Endothelial cell of umbilical vein (primary cell): ENCODE data around the gene TRPC4AP. TPM values are rescaled to one million over a fixed set of nuclear protein-coding genes. Genes with fewer than 3 reads are reported as not detected.

Experiments used
- BruUV-seq: library from RNA; stranded (reverse); fragments of 400-500 nt; replicated peaks from 2 replicates; lab custom pipeline; 2021; lab: Mats Ljungman, UMichigan
- CTCF ChIA-PET: fragments of 300-600, 350-600 bp; sonication (Branson Sonifier 250); formaldehyde crosslinking; loops from one replicate; lab custom pipeline; 2021; ENCODE audit warnings: antibody characterized with exemption, inconsistent platforms; lab: Charles Lee
- POLR2A ChIA-PET: fragments of 300-600, 350-600 bp; sonication (Branson Sonifier 250); formaldehyde crosslinking; loops from one replicate; lab custom pipeline; 2021; ENCODE audit warnings: antibody characterized with exemption, inconsistent platforms; lab: Charles Lee
- DNase-seq: peaks from one replicate; pipeline ENCODE4 v3.0.0-alpha.2; 2011; ENCODE audit warnings: low read depth, low spot score
- FAIRE-seq: peaks from 2 replicates; lab custom pipeline; 2011; peaks lifted over from hg19 to GRCh38; lab: Jason Lieb, UNC
- H2AFZ ChIP-seq: 2 replicates; pipeline ENCODE4 v1.6.0; 2012; ENCODE audit warnings: low read depth, low read length, control low read depth, inconsistent platforms
- H3K27ac ChIP-seq: 2 replicates; pipeline ENCODE4 v1.5.1; 2011; ENCODE audit warnings: low read depth, mild to moderate bottlenecking, control low read depth, low read length, moderate library complexity; ENCODE audit not compliant: insufficient read depth
- H3K27me3 ChIP-seq, 2 experiments: 2 replicates each; pipeline versions ENCODE4 v1.6.0 to v1.6.1; 2011; ENCODE audit warnings: low read length in 2 of 2, mixed read lengths in 1 of 2; ENCODE audit not compliant: control insufficient read depth in 2 of 2, insufficient read depth in 2 of 2
- H3K36me3 ChIP-seq, 2 experiments: 2 replicates in 1 of 2; 3 replicates in 1 of 2; pipeline ENCODE4 v1.5.1; 2011; ENCODE audit warnings: low read length in 2 of 2, mild to moderate bottlenecking in 1 of 2, moderate library complexity in 1 of 2; ENCODE audit not compliant: control insufficient read depth in 2 of 2, insufficient read depth in 2 of 2; ENCODE audit errors: extremely low read depth in 1 of 2
- H3K4me1 ChIP-seq: 3 replicates; pipeline ENCODE4 v1.5.1; 2011; ENCODE audit warnings: mild to moderate bottlenecking, low read length; ENCODE audit not compliant: control insufficient read depth, insufficient read depth; ENCODE audit errors: extremely low read depth
- H3K4me2 ChIP-seq: 2 replicates; pipeline ENCODE4 v1.6.1; 2011; ENCODE audit warnings: low read length, control low read depth, mixed read lengths; ENCODE audit not compliant: insufficient read depth
- H3K4me3 ChIP-seq, 3 experiments: fragments of 200-600 bp in 1 of 3; sonication (generic), shearing (Covaris generic) in 1 of 3; replicated peaks in 1 of 3; 2 replicates each; pipeline ENCODE4 v1.5.1; 2011 to 2016; ENCODE audit warnings: control low read depth in 3 of 3, low read length in 3 of 3, mild to moderate bottlenecking in 2 of 3, inconsistent platforms in 1 of 3, low read depth in 1 of 3, moderate library complexity in 1 of 3; ENCODE audit not compliant: insufficient read depth in 1 of 3
- H3K79me2 ChIP-seq: 2 replicates; pipeline ENCODE4 v1.6.0; 2012; ENCODE audit warnings: low read length, inconsistent platforms; ENCODE audit not compliant: control insufficient read depth, insufficient read depth
- H3K9ac ChIP-seq: replicated peaks from 2 replicates; pipeline ENCODE3; 2011; ENCODE audit warnings: low read length, control low read depth; ENCODE audit not compliant: insufficient read depth; ENCODE audit errors: extremely low read depth
- H3K9me1 ChIP-seq: replicated peaks from 3 replicates; pipeline ENCODE4 v1.6.0; 2011; ENCODE audit warnings: mild to moderate bottlenecking, low read length; ENCODE audit not compliant: control insufficient read depth, insufficient read depth; ENCODE audit errors: extremely low read depth
- H3K9me3 ChIP-seq: replicated peaks from 2 replicates; pipeline ENCODE4 v1.5.1; 2012; ENCODE audit warnings: low read length, inconsistent platforms; ENCODE audit not compliant: control insufficient read depth, insufficient read depth
- H4K20me1 ChIP-seq: replicated peaks from 2 replicates; pipeline ENCODE3; 2011; ENCODE audit warnings: mild to moderate bottlenecking, low read length; ENCODE audit not compliant: control insufficient read depth, insufficient read depth; ENCODE audit errors: extremely low read depth
- EZH2 ChIP-seq: IDR thresholded peaks from 2 replicates; pipeline ENCODE4 v1.6.1; 2012; ENCODE audit warnings: borderline replicate concordance, low read depth, mild to moderate bottlenecking, moderate library complexity, low read length, inconsistent platforms; ENCODE audit not compliant: severe bottlenecking
- FOS ChIP-seq: IDR thresholded peaks from 2 replicates; pipeline ENCODE4 v1.6.1; 2011; ENCODE audit warnings: mild to moderate bottlenecking, low read length, moderate library complexity, borderline replicate concordance; ENCODE audit not compliant: insufficient read depth
- GATA2 ChIP-seq: IDR thresholded peaks from 2 replicates; pipeline ENCODE4 v1.7.0; 2011; ENCODE audit warnings: low read depth, mild to moderate bottlenecking, moderate library complexity, mixed read lengths, low read length; ENCODE audit not compliant: insufficient read length, insufficient read depth
- JUN ChIP-seq: IDR thresholded peaks from 2 replicates; pipeline ENCODE4 v1.6.1; 2011; ENCODE audit warnings: borderline replicate concordance, low read depth; ENCODE audit not compliant: insufficient read length, insufficient read depth
- MAX ChIP-seq: IDR thresholded peaks from 2 replicates; pipeline ENCODE4 v1.6.1; 2011; ENCODE audit not compliant: insufficient read depth, insufficient read length
- MYC ChIP-seq: IDR thresholded peaks from one replicate; pipeline ENCODE4 v1.6.1; 2011; ENCODE audit warnings: mild to moderate bottlenecking, low read depth, low read length
- POLR2A ChIP-seq: IDR thresholded peaks from 2 replicates; pipeline ENCODE4 v1.6.1; 2012; ENCODE audit warnings: low read depth, mild to moderate bottlenecking, control low read depth, low read length
- dilution Hi-C: fragments of 300-500 bp; cut with MboI; formaldehyde crosslinking; loops from one replicate; pipeline ENCODE4 v1.15.0; 2019; ENCODE audit warnings: low sequenced_read_pairs; ENCODE audit not compliant: extremely low pct_ligation_motif_present
- intact Hi-C: fragments of 100-400 bp; cut with micrococcal nuclease; formaldehyde crosslinking; loops from one replicate; pipeline ENCODE4 v1.10.0; 2022
- polyA plus RNA-seq, 4 experiments: library from polyadenylated mRNA; depleted of rRNA in 3 of 4; stranded (reverse) in 3 of 4; unstranded in 1 of 4; fragments of >200 nt; gene quantifications; 2 replicates each; pipeline versions ENCODE4 v1.2.1 to v1.2.3, GENCODE V29; 2011 to 2012; ENCODE audit warnings: missing spikeins in 1 of 4
- total RNA-seq: library from RNA; stranded (reverse); gene quantifications from 2 replicates; pipeline ENCODE4 v1.2.3, GENCODE V29; 2021

Gene TRPC4AP
- total and polyA plus RNA-seq, 2 donors (not counting 3 experiments of a cell fraction or from before 2014, with no cell fraction given) = 89.0 to 103 TPM

GRCh38 chr20:35020108-35020928 lies 72.3 kb downstream of the TRPC4AP start:
- Histone ChIP-seq H3K9me3 (no peaks in the 10 kb centered on the region), H4K20me1 (no peaks in the 10 kb centered on the region), H3K9ac (peak overlapping the region; percentile 29), H3K4me3 (no peak overlapping the region), H3K79me2 (no peaks in the 10 kb centered on the region), H3K9me1 (no peaks in the 10 kb centered on the region), H2AFZ (no peak overlapping the region), H3K27ac (peak overlapping the region; percentile 81), H3K27me3 (no peaks in the 10 kb centered on the region), H3K4me1 (peaks cover 17% of the 10 kb centered on the region), H3K36me3 (peaks cover 2 to 39% of the 10 kb centered on the region in 2 experiments), H3K4me2 (no peak overlapping the region)
- ChIA-PET CTCF (interaction anchor here (1.0 to 1.6 kb wide), 2 partner anchors 144 to 146 kb away, joined by 3 to 5 read pairs; no protein-coding TSS in a partner anchor), POLR2A (interaction anchor here (0.6 kb wide), 1 partner anchor 76 kb away, joined by 9 read pairs; no protein-coding TSS in a partner anchor)
- dilution Hi-C loops = no loop called here
- intact Hi-C loops = loop anchor here (5.0 kb wide), 1 partner anchor 187 kb away; no protein-coding TSS in a partner anchor
- TF ChIP-seq FOS (no peak), MAX (no peak), MYC (no peak), EZH2 (no peak), GATA2 (no peak), POLR2A (no peak), JUN (no peak)
- DNase-seq (no peak), FAIRE-seq (no peak)
- BruUV-seq = no TSS peak
